Hematopoietic multipotent progenitor cell treated with erythropoietin and hydrocortisone succinate and interleukin-3 and kit ligand, for 15 days (in vitro differentiated cells): ENCODE measurements around the gene CENPB.

Experiments
- DNase-seq: peaks from one replicate; pipeline ENCODE4 v3.0.0-alpha.2; 2015; ENCODE audit warnings: low spot score

Gene CENPB

GRCh38 chr20:3748073-3748472 is 38.5 kb downstream of the CENPB start:
- DNase-seq: no peak

DNA sequence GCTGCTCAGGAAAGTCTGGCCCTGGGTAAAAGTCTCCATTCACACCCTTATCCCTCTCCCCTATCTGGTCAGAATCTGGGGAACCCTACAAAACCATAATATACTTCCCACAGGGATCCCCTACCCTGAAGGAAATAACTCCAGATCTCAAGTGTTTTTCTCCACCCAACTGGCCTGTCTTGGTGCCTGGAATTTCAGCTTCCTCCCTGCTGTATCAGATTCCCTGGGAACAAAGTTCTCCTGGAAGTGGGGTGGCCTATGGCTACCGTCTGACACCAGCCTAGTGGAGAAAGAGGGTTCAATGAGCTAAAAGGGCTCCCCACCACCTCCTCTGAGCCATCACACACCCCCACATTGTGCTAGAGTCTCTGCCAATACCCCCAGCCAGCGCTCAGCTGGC is 39.1 kb downstream of the CENPB start:
- no peak for DNase-seq

DNA sequence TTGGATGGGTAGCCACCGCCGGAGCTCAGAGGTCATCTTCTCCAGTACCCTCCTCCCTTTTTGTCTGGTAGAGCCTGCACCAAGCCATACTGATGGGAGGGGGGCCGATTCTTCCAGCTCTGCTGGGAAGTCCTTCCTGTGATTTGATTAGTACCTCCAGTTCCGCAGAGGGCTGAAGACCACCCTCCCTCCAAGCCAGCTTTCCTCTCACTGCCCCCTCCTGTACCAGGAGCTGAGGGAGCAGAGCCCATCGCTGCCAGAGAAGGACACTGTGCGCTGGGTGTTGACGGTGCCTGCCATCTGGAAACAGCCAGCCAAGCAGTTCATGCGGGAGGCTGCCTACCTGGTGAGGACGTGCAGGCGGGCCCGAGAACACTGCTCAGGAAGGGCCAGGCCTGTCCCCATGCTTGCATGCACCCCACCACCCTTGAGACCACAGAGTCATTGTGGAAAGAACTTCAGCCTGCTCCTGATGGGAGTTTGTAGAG is 40.8 kb downstream of the CENPB start:
- DNase-seq: no peak

DNA sequence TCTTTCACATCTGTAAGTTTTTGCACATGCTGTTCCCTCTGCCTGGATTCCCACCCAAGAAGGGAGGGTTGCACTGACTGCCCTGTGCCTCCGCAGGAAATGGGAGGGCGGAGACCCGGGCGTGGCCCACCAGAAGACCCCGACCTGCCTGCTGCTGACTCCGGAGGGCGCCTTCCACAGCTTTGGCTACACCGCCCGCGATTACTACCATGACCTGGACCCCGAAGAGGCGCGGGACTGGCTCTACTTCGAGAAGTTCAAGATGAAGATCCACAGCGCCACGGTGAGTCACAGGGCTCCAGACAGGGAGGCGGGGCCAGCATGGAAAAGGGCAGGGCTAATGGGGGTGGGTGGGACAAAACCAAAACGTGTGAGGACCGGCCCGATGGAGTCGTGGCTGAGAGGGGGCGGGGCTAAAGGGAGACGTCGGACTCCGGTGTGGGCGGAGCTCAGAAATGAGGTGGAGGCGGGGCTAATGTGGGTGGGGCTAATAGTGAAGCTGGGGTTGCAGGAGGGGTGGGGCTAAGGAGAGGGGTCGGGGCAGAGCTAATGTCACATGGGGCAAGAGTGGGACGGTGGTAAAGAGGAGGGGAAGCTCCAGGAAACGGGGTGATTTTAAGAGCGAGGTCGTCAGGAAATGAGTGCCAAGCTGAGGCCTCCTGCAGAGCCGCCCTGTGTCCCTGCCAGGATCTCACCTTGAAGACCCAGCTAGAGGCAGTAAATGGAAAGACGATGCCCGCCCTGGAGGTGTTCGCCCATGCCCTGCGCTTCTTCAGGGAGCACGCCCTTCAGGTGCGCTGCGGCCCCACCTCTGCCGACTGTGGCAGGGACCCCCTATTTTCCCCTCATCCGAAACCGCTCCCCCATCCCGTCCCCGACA is 41.5 kb downstream of the CENPB start:
- peak; percentile 86 for DNase-seq

DNA sequence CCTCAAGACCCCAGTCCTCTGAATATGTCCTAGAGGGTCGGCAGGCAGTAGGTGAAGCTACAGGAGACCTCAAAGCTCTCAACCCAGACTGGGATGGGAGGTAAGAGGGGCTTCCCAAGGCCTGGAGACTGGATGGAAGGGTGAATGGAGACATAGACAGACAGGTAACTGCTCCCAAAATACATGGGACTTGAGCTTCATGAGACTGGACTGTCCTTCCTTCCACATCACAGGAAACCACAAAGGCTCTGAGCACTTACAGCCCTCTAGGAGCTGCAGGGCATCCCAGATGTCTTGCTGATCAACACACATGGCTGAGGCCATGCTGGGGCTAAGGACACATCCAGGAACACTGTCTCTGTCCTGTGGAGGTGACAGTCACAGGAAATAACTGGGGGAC is 42.5 kb downstream of the CENPB start:
- DNase-seq: no peak

GRCh38 chr20:3743251-3743650 is 43.3 kb downstream of the CENPB start:
- DNase-seq: no peak

- DNase-seq: no peak
Measured at GRCh38 chr20:3741836-3742458, 44.6 kb downstream of the CENPB start.

DNA sequence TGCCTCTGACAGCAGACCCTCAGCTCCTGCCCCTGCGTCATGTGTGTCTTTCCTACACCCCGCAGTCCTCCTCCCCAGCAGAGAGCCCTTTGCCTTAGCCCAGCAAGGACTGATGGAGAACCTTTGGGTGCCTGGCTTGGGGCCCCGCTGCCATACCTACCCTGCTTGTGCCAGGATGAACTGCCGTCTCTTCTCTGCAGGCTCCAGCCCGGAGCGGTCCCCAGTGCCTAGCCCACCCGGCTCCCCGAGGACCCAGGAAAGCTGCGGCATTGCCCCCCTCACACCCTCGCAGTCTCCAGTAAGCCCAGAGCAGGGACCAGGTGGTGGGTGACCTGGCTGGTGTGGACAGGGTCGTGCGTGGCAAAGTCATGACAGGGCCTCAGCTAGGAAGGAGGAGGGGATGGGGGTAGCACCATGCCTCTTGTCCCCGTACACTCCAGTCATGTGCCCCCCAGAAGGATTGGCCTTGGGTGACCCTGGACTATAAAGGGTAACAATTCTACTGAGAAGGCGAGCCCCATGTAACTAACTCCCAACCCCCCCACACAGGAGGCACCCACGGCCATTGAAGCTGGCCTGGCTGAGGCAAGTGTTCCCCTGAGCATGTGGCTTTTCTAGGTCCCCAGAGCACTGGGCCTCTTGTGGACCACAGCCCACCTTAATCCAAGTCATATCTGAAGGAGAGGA is 45.8 kb downstream of the CENPB start:
- DNase-seq: no peak

DNA sequence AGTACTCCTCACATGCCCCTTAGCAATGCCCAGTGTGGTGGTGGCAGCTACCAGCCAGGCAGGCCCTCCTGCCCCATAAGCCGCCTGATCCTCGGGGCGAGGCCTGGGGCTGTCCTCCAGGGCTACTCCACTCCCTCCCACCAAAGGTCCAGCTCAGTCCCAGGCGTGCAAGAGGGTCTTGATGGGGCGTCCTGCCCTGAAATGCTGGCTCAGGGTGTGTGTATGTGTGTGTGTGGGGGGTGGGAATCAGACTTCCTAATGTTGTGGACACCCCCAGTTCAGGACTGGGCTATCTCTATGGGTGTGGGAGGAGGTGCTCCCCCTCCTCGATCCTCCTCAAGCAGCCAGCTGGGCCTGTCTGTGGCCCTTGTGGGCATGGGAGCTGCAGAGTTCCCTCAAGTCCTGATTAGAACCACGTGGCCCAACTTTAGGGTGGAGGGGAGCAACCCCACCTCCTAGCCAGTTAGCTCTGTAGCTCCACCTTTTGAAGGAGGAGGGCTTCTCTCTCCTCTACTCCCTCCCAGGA is 46.6 kb downstream of the CENPB start:
- no peak for DNase-seq

DNA sequence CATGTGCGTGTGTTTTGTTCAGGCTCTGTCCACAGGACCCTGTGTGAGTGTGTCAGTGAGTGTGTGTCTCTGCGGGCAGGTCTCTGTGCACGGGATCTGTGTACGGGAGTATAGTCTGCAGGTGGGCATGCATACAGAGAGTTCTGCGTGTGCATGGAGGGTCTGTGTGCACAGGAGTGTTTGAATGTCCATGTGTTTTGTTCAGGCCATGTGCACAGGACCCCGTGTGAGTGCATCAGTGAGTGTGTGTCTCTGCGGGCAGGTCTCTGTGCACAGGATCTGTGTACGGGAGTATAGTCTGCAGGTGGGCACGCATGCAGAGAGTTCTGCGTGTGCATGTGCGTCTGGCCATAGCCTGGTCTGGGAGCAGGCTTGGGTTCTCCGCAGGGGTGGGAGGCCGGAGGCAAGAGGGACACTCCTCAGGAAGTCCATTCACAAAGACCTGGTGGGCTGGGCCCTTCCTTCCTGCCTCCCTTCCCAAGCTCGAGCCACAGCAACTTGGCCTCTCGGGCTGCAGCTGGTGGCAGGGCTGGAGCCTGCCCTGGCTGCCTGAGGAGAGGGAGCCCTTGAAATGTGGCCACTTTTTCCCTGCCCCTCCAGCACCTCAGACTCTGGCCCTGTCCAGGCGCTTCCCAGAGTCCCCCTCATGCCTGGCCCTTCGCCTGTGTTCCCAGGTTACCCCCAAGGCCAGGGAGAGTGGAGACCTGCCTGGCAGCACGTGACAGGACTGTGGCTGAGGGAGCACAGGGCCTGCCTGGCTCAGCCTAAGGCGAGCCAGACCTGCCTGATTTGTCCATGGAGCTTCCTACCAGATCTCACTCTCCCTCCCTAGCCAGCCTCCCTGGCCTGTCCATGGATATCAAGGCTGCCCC is 47.2 kb downstream of the CENPB start:
- DNase-seq: no peak

DNA sequence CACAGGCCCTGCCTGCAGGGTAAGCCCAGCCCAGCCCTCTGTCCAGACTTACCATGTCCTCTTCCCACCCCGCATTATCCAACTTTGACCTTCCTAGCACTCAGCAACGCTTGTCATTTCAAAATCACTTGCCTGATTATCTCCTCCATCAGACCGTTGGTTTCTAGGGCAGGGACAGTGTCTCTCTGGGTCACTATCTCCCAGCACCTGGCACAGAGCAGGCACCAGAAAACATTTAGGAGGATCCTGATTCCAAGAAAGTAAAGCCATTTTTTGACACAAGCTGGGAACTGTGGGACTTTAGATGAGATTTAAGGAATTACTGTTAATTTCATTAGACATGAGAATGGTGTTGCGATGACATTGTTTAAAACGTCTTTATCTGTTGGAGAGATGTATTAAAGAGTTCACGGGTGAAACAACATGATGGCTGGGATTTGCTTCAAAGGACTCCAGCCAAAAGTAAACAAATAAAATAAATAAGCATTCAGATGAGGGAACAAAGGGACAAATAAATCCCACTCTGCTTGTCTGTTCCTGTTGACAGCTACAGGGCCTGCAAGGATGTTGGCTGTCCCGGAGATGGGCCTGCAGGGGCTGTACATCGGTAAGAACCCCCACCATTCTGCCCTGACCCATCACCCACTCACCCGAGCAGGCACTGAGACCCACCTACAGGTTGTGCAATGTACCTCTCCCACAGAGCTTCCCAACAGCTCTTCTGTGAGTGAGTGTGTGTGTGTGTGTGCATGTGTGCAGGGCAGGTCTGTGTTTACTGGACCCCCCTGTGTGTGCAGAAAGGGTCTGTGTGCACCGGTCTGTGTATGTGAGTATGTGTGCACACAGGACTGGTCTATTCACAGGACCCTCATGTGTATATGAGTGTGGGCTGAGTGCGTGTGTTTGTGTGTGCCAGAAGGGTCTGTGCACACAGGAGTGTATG is 48.2 kb downstream of the CENPB start:
- DNase-seq: no peak

DNA sequence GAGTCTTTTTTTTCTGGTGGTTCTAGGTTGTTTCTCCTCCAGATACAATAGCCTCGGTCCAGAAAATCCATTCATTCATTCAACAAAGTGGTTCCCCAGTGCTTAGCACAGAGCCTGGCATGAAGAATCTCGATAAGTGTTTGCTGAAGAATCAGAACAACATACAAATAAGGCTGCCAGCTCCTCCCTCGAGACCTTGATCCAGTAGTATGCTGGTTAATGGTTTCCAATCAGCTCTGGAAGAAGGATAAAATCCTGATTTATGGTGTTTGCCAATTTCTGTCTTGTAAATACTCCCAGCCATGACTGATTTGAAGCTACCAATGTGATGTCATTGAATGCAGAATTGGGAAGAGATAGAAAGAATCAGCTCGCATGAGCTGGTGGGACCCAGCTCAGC is 50.8 kb downstream of the CENPB start:
- DNase-seq: no peak

- DNase-seq: no peak
Measured at GRCh38 chr20:3734111-3734843, 52.3 kb downstream of the CENPB start.
